Transverse colon (tissue), 4 donors: ENCODE measurements around the gene EPHB2. TPM values are rescaled to one million over a fixed set of nuclear protein-coding genes. Genes with fewer than 3 reads are reported as not detected.

Source experiments
- DNase-seq: peaks from one replicate; pipeline ENCODE4 v3.0.0-alpha.2; 2019
- H3K27ac ChIP-seq, 4 donors: fragments of 200-600 bp; sonication (generic); 2 replicates each; pipeline ENCODE4 v1.5.1; 2016 to 2018; ENCODE audit warnings: inconsistent platforms in 4 of 4
- H3K27me3 ChIP-seq: fragments of 200-600 bp; sonication (generic); 2 replicates; pipeline ENCODE4 v1.5.1; 2017; ENCODE audit warnings: inconsistent platforms
- H3K36me3 ChIP-seq, 4 donors: fragments of 200-600 bp; sonication (generic); 2 replicates each; pipeline ENCODE4 v1.5.1; 2017 to 2019; ENCODE audit warnings: inconsistent platforms in 4 of 4
- H3K4me1 ChIP-seq, 4 donors: fragments of 200-600 bp; sonication (generic); 2 replicates each; pipeline ENCODE4 v1.5.1; 2017 to 2020; ENCODE audit warnings: inconsistent platforms in 4 of 4
- H3K4me3 ChIP-seq, 4 donors: fragments of 200-600 bp; sonication (generic); 1 replicate in 1 of 4; 2 replicates in 3 of 4; pipeline versions ENCODE4 v1.5.1 to v1.6.1; 2017 to 2019; ENCODE audit warnings: inconsistent platforms in 4 of 4
- H3K9me3 ChIP-seq, 2 donors: fragments of 200-600 bp; sonication (generic); 2 replicates each; pipeline ENCODE4 v1.5.1; 2017 to 2019; ENCODE audit warnings: inconsistent platforms in 2 of 2
- EP300 ChIP-seq: sonication (generic); formaldehyde crosslinking; IDR thresholded peaks from one replicate; pipeline ENCODE4 v1.6.1; 2017; ENCODE audit warnings: antibody characterized with exemption, low read depth
- POLR2A ChIP-seq: fragments of 450-650 bp; IDR thresholded peaks from one replicate; pipeline ENCODE4 v1.6.1; 2016; ENCODE audit warnings: antibody characterized with exemption, mild to moderate bottlenecking, moderate library complexity
- POLR2AphosphoS5 ChIP-seq, 3 donors: sonication (generic); formaldehyde crosslinking; IDR thresholded peaks; one replicate each; pipeline ENCODE4 v1.6.1; 2016; ENCODE audit warnings: antibody characterized with exemption in 3 of 3
- WGBS, 2 donors: methylation state at CpG; one replicate each; pipeline ENCODE4 v1.1.5; 2018; ENCODE audit warnings: low coverage in 1 of 2; 5-methylcytosine and 5-hydroxymethylcytosine counted together
- in situ Hi-C, 4 donors: fragments of 200-750 bp; cut with MboI; loops; one replicate each; pipeline versions ENCODE4 v1.15.0 to v1.15.1; 2017; ENCODE audit warnings: low sequenced_read_pairs in 3 of 4, low pct_ligation_motif_present in 1 of 4, low pct_unique_long_range_greater_than_20kb in 1 of 4
- intact Hi-C: fragments of 100-400 bp; cut with DNase I; formaldehyde crosslinking; loops from one replicate; pipeline ENCODE4 v1.15.1; 2023; ENCODE audit warnings: low total_unique reads
- total RNA-seq, 4 donors: library from RNA; depleted of rRNA; stranded (reverse); fragments of >200 nt; gene quantifications; one replicate each; pipeline ENCODE4 v1.1.0, GENCODE V29; 2016
- TF ChIP-seq, protein P1 (sequence below), 5 experiments: fragments of 200-600 bp in 3 of 5; fragments of 450-650 bp in 2 of 5; sonication (generic) in 3 of 5; IDR thresholded peaks; 1 replicate in 2 of 5; 2 replicates in 3 of 5; pipeline ENCODE4 v1.5.1; 2016 to 2017; ENCODE audit warnings: antibody characterized with exemption in 5 of 5, inconsistent platforms in 3 of 5, mild to moderate bottlenecking in 2 of 5, moderate library complexity in 1 of 5

EPHB2 gene
- total RNA-seq, 4 donors from 2014 or later = 3.0 to 152 (median 27.9) TPM

DNA sequence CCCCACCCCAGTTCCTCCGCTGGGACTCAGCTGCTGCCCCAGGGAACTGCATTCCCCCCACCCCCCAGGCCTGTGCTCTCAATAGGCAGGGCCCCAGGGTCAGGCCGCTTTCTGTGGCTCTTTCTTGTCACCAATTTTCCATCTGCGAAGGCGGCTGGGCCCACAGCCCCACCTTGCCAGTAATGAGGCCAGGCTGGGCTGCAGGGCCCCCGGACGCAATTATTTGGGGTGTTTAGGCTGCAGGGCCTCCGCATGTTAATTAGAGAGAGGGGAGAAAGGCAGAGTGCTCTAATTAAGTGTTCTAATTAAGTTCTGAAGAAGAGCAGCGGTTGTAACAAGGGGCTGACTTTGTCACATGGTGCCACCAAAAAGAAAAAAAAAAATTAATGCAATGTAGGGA is 71.8 kb downstream of the EPHB2 start:
- TF ChIP-seq POLR2AphosphoS5 (IDR thresholded peaks at IDR 0.05) (no peak), EP300 (no peak), POLR2A (no peak)
- TF ChIP-seq, protein P1, sequence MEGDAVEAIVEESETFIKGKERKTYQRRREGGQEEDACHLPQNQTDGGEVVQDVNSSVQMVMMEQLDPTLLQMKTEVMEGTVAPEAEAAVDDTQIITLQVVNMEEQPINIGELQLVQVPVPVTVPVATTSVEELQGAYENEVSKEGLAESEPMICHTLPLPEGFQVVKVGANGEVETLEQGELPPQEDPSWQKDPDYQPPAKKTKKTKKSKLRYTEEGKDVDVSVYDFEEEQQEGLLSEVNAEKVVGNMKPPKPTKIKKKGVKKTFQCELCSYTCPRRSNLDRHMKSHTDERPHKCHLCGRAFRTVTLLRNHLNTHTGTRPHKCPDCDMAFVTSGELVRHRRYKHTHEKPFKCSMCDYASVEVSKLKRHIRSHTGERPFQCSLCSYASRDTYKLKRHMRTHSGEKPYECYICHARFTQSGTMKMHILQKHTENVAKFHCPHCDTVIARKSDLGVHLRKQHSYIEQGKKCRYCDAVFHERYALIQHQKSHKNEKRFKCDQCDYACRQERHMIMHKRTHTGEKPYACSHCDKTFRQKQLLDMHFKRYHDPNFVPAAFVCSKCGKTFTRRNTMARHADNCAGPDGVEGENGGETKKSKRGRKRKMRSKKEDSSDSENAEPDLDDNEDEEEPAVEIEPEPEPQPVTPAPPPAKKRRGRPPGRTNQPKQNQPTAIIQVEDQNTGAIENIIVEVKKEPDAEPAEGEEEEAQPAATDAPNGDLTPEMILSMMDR (IDR thresholded peaks at IDR 0.05) = no peak
- Histone ChIP-seq H3K4me3 (no peak overlapping the region), H3K4me1 (peaks cover 0 to 12% (median 0%) of the 10 kb centered on the region in 4 donors), H3K36me3 (no peaks in the 10 kb centered on the region), H3K9me3 (no peaks in the 10 kb centered on the region), H3K27ac (no peak overlapping the region), H3K27me3 (no peaks in the 10 kb centered on the region)
- DNase-seq = no peak
- WGBS, 2 donors = 78 to 83% methylated on average over 1 to 7 of the region's 8 CpGs
- in situ Hi-C loops = no loop called here
- intact Hi-C loops = no loop called here

DNA sequence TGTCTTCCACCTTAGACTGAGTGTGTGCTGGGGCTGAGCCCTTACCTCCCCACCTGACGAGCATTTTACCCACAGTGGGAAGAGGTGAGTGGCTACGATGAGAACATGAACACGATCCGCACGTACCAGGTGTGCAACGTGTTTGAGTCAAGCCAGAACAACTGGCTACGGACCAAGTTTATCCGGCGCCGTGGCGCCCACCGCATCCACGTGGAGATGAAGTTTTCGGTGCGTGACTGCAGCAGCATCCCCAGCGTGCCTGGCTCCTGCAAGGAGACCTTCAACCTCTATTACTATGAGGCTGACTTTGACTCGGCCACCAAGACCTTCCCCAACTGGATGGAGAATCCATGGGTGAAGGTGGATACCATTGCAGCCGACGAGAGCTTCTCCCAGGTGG is 73.7 kb downstream of the EPHB2 start:
- WGBS, 2 donors = 90 to 93% methylated on average over 3 to 19 of the region's 19 CpGs
- no peak for DNase-seq
- Histone ChIP-seq H3K9me3 (no peaks in the 10 kb centered on the region), H3K36me3 (no peaks in the 10 kb centered on the region), H3K4me1 (peaks cover 0 to 10% (median 0%) of the 10 kb centered on the region in 4 donors), H3K4me3 (no peak overlapping the region), H3K27ac (no peak overlapping the region), H3K27me3 (no peaks in the 10 kb centered on the region)
- intact Hi-C loops (no loop called here), in situ Hi-C loops (no loop called here)
- TF ChIP-seq POLR2AphosphoS5 (IDR thresholded peaks at IDR 0.05) (no peak), EP300 (no peak), POLR2A (no peak)
- TF ChIP-seq, protein P1 (IDR thresholded peaks at IDR 0.05) = no peak

DNA sequence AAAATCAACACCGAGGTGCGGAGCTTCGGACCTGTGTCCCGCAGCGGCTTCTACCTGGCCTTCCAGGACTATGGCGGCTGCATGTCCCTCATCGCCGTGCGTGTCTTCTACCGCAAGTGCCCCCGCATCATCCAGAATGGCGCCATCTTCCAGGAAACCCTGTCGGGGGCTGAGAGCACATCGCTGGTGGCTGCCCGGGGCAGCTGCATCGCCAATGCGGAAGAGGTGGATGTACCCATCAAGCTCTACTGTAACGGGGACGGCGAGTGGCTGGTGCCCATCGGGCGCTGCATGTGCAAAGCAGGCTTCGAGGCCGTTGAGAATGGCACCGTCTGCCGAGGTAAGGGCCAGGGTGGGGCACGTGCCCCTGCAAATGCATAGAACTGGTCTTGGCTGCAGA is 74.1 kb downstream of the EPHB2 start:
- Histone ChIP-seq H3K9me3 (no peaks in the 10 kb centered on the region), H3K4me1 (peaks cover 0 to 11% (median under 1%) of the 10 kb centered on the region in 4 donors), H3K27me3 (no peaks in the 10 kb centered on the region), H3K36me3 (no peaks in the 10 kb centered on the region), H3K27ac (no peak overlapping the region), H3K4me3 (no peak overlapping the region)
- intact Hi-C loops = no loop called here
- in situ Hi-C loops = no loop called here
- TF ChIP-seq POLR2AphosphoS5 (IDR thresholded peaks at IDR 0.05) (no peak), POLR2A (no peak), EP300 (no peak)
- TF ChIP-seq, protein P1 (IDR thresholded peaks at IDR 0.05) = no peak
- no peak for DNase-seq
- WGBS, 2 donors = 95% methylated on average over 27 of the region's 27 CpGs; no CpG with 5 or more reads in 1 of the 2 donors

DNA sequence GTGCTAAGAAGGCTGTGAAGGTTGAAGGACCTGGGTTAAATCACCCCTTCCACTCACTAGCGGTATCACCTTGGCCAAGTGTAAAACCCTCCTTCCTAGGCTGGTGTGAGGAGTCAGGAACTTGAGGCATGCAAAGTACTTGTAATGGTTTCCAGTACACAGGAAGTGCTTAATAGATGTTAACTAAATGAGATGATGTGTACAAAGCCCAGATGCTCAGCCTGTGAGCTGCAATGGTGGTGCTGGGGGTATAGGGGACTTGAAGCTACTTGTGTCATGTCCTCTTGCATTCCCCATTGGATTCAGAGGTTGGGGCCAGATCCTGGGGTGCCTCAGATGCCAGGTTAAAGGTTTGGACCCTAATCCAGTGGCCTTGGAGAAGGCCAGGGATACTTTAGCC is 75.5 kb downstream of the EPHB2 start:
- no peak overlapping the region for H3K27ac ChIP-seq
- DNase-seq = no peak
- peaks cover 7 to 24% (median 10%) of the 10 kb centered on the region in 4 donors for H3K4me1 ChIP-seq
- in situ Hi-C loops (no loop called here), intact Hi-C loops (no loop called here)
- H3K36me3 ChIP-seq = no peaks in the 10 kb centered on the region
- H3K9me3 ChIP-seq = no peaks in the 10 kb centered on the region
- no peak overlapping the region for H3K4me3 ChIP-seq
- no peaks in the 10 kb centered on the region for H3K27me3 ChIP-seq
- TF ChIP-seq, protein P1 (IDR thresholded peaks at IDR 0.05) = no peak
- TF ChIP-seq EP300 = no peak
- TF ChIP-seq POLR2AphosphoS5 (IDR thresholded peaks at IDR 0.05) = no peak
- 95 to 100% methylated on average over 1 of the region's 1 CpG for WGBS, 2 donors
